K562 (cell line): ENCODE measurements around the gene MYH6. TPM values are rescaled to one million over a fixed set of nuclear protein-coding genes. Genes with fewer than 3 reads are reported as not detected.

Experiments used
- ATAC-seq: fragments of 200-7000 bp; cut with Tn5 transposase; 3 replicates; pipeline ENCODE4 v1.9.1; 2020; ENCODE audit warnings: moderate library complexity
- BruUV-seq: library from RNA; stranded (reverse); fragments of 400-500 nt; replicated peaks from 2 replicates; lab custom pipeline; 2021; lab: Mats Ljungman, UMichigan
- CTCF ChIA-PET: fragments of 300-600 bp; formaldehyde crosslinking; extraction: SDS; loops from one replicate; lab custom pipeline; 2021; ENCODE audit warnings: low intra/inter-chr PET ratio; lab: Yijun Ruan, JAX
- POLR2A ChIA-PET: fragments of 300-600, 350-650 bp; sonication (Branson Sonifier 250); formaldehyde crosslinking; extraction: SDS; loops from one replicate; lab custom pipeline; 2021; ENCODE audit warnings: antibody characterized with exemption, inconsistent platforms; lab: Yijun Ruan, JAX
- DNase-seq, 4 experiments: peaks; one replicate each; pipeline versions ENCODE4 v3.0.0 to v3.0.0-alpha.2; 2011 to 2018; ENCODE audit warnings: low spot score in 3 of 4, mixed read lengths in 3 of 4; ENCODE audit errors: extremely low read depth in 1 of 4
- FAIRE-seq: peaks from 2 replicates; lab custom pipeline; 2011; peaks lifted over from hg19 to GRCh38; lab: Jason Lieb, UNC
- H2AFZ ChIP-seq: 2 replicates; pipeline ENCODE4 v1.6.0; 2011; ENCODE audit warnings: low read depth, low read length, control low read depth, inconsistent platforms
- H3K27ac ChIP-seq: fragments of 200-600 bp; 3 replicates; pipeline ENCODE4 v1.8.0; 2011; ENCODE audit warnings: low read depth, mild to moderate bottlenecking, control low read depth, inconsistent platforms, low read length, moderate library complexity, mixed read lengths; ENCODE audit errors: extremely low read depth
- H3K27me3 ChIP-seq, 2 experiments: fragments of 300-600 bp in 1 of 2; 2 replicates in 1 of 2; 3 replicates in 1 of 2; pipeline versions ENCODE4 v1.6.0 to v1.8.0; 2011; ENCODE audit warnings: inconsistent platforms in 2 of 2, low read length in 2 of 2, mild to moderate bottlenecking in 1 of 2, mixed read lengths in 1 of 2, moderate library complexity in 1 of 2; ENCODE audit not compliant: control insufficient read depth in 2 of 2, insufficient read depth in 2 of 2
- H3K36me3 ChIP-seq: fragments of 300-600 bp; 3 replicates; pipeline ENCODE4 v1.8.0; 2011; ENCODE audit warnings: mild to moderate bottlenecking, low read length, inconsistent platforms; ENCODE audit not compliant: control insufficient read depth, insufficient read depth
- H3K4me1 ChIP-seq, 2 experiments: fragments of 200-600 bp in 1 of 2; replicated peaks in 1 of 2; 2 replicates in 1 of 2; 3 replicates in 1 of 2; pipeline versions ENCODE4 v1.5.1 to v1.8.0; 2011; ENCODE audit warnings: inconsistent platforms in 2 of 2, low read length in 2 of 2, mild to moderate bottlenecking in 1 of 2, mixed read lengths in 1 of 2, moderate library complexity in 1 of 2; ENCODE audit not compliant: control insufficient read depth in 2 of 2, insufficient read depth in 2 of 2
- H3K4me2 ChIP-seq: 2 replicates; pipeline ENCODE4 v1.6.1; 2011; ENCODE audit warnings: low read length, control low read depth, inconsistent platforms, mixed read lengths; ENCODE audit not compliant: insufficient read depth
- H3K4me3 ChIP-seq: fragments of 200-600 bp; sonication (generic), shearing (Covaris generic); 2 replicates; pipeline ENCODE4 v1.5.1; 2016; ENCODE audit warnings: control low read depth, inconsistent platforms
- H3K79me2 ChIP-seq: fragments of 200-600 bp; 3 replicates; pipeline ENCODE4 v1.8.0; 2011; ENCODE audit warnings: low read length, inconsistent platforms; ENCODE audit not compliant: control insufficient read depth, insufficient read depth
- H3K9ac ChIP-seq, 2 experiments: 2 replicates each; pipeline versions ENCODE4 v1.6.0 to v1.6.1; 2011; ENCODE audit warnings: low read depth in 2 of 2, low read length in 2 of 2, control low read depth in 1 of 2, inconsistent platforms in 1 of 2, mild to moderate bottlenecking in 1 of 2, mixed read lengths in 1 of 2; ENCODE audit not compliant: insufficient read depth in 1 of 2
- H3K9me1 ChIP-seq: one replicate; pipeline ENCODE4 v1.6.0; 2011; ENCODE audit warnings: inconsistent platforms, mild to moderate bottlenecking, low read length, moderate library complexity; ENCODE audit not compliant: control insufficient read depth, insufficient read depth
- H3K9me3 ChIP-seq: replicated peaks from 2 replicates; pipeline ENCODE4 v1.5.1; 2011; ENCODE audit warnings: low read depth, low read length, inconsistent platforms; ENCODE audit not compliant: control insufficient read depth, insufficient read depth
- H4K20me1 ChIP-seq: replicated peaks from 2 replicates; pipeline ENCODE4 v1.6.1; 2011; ENCODE audit warnings: low read length, inconsistent platforms, mixed read lengths; ENCODE audit not compliant: control insufficient read depth, insufficient read depth
- ATF3 ChIP-seq, 2 experiments: fragments of 450-650 bp in 1 of 2; sonication (generic) in 1 of 2; formaldehyde crosslinking in 1 of 2; IDR thresholded peaks in 1 of 2; conservative IDR thresholded peaks in 1 of 2; 2 replicates each; pipeline versions ENCODE4 v1.6.1 to v1.8.1; 2016 to 2023; ENCODE audit warnings: mild to moderate bottlenecking in 2 of 2, moderate library complexity in 2 of 2, inconsistent platforms in 1 of 2, missing genetic modification reagents in 1 of 2
- CHAMP1 ChIP-seq: fragments of 450-650 bp; IDR thresholded peaks from 2 replicates; pipeline ENCODE4 v1.6.1; 2016; ENCODE audit warnings: mild to moderate bottlenecking
- CTCF ChIP-seq, 3 experiments: IDR thresholded peaks in 2 of 3; conservative IDR thresholded peaks in 1 of 3; 2 replicates each; pipeline ENCODE4 v1.5.1; 2011 to 2012; ENCODE audit warnings: low read length in 3 of 3, mild to moderate bottlenecking in 3 of 3, control low read depth in 2 of 3, improper control_type of control experiment in 1 of 3, inconsistent platforms in 1 of 3, low read depth in 1 of 3, mixed read lengths in 1 of 3, moderate library complexity in 1 of 3; ENCODE audit not compliant: insufficient read depth in 2 of 3
- MBD2 ChIP-seq: sonication (generic); IDR thresholded peaks from 2 replicates; pipeline ENCODE4 v1.6.1; 2016; ENCODE audit warnings: low read depth, borderline replicate concordance
- NCOR1 ChIP-seq: fragments of 450-650 bp; IDR thresholded peaks from 2 replicates; pipeline ENCODE4 v1.6.1; 2016; ENCODE audit warnings: mild to moderate bottlenecking, moderate library complexity
- RAD21 ChIP-seq, 2 experiments: fragments of 250-450 bp in 1 of 2; fragments of 450-650 bp in 1 of 2; sonication (Bioruptor Pico) in 1 of 2; formaldehyde crosslinking in 1 of 2; IDR thresholded peaks in 1 of 2; conservative IDR thresholded peaks in 1 of 2; 2 replicates each; pipeline versions ENCODE4 v1.4.0 to v1.8.0; 2020 to 2022; ENCODE audit warnings: mild to moderate bottlenecking in 2 of 2, moderate library complexity in 1 of 2
- RFX5 ChIP-seq: IDR thresholded peaks from 2 replicates; pipeline ENCODE4 v1.6.1; 2011; ENCODE audit warnings: low read depth, mild to moderate bottlenecking, improper control_type of control experiment, low read length
- ZBTB2 ChIP-seq: fragments of 450-650 bp; IDR thresholded peaks from 2 replicates; pipeline ENCODE4 v1.6.1; 2016; ENCODE audit warnings: antibody characterized with exemption
- WGBS: fragments of 100-300 bp; shearing (Covaris generic); methylation state at CpG from one replicate; pipeline ENCODE4 v1.1.6; 2016; ENCODE audit warnings: low coverage, mixed read lengths; ENCODE audit not compliant: insufficient coverage; ENCODE audit errors: missing lambda C conversion rate; 5-methylcytosine and 5-hydroxymethylcytosine counted together
- in situ Hi-C: fragments of 300-500 bp; cut with MboI; formaldehyde crosslinking; loops from 4 replicates; pipeline ENCODE4 v1.15.0; 2018; ENCODE audit warnings: inconsistent platforms, mixed read lengths
- intact Hi-C: fragments of 100-400 bp; cut with micrococcal nuclease; formaldehyde crosslinking; loops from 2 replicates; pipeline ENCODE4 v1.14.2; 2022
- polyA plus RNA-seq, 8 experiments: library from polyadenylated mRNA; depleted of rRNA in 4 of 8; stranded (reverse) in 5 of 8; unstranded in 3 of 8; fragments of >200 nt; fragmentation: Nextera tagmentation in 2 of 8; fragmentation: Illumina TruSeq in 1 of 8; extraction: Ambion mirVana in 2 of 8; extraction: Trizol in 1 of 8; gene quantifications; 2 replicates each; pipeline versions ENCODE4 v1.2.1 to v1.2.3, GENCODE V29; 2011 to 2014; ENCODE audit warnings: inconsistent platforms in 1 of 8, missing spikeins in 1 of 8
- total RNA-seq, 7 experiments: library from RNA; depleted of rRNA in 6 of 7; stranded (reverse); fragments of >200 nt in 6 of 7; fragmentation: Illumina TruSeq in 2 of 7; extraction: Trizol in 2 of 7; gene quantifications; 2 replicates each; pipeline versions ENCODE4 v1.2.1 to v1.2.3, GENCODE V29; 2011 to 2021; ENCODE audit warnings: low replicate concordance in 1 of 7

MYH6 gene
- total and polyA plus RNA-seq, 9 of the 15 experiments (the other 6 are each of a cell fraction or from before 2014, with no cell fraction given): not detected

GRCh38 chr14:23362200-23362599 lies 45.9 kb downstream of the MYH6 start:
- H4K20me1 ChIP-seq: no peaks in the 10 kb centered on the region
- H3K27me3 ChIP-seq: peaks cover 8 to 57% of the 10 kb centered on the region in 2 experiments; a peak in 4 of 5 replicates
- TF ChIP-seq CTCF (IDR thresholded peaks at IDR 0.05 in 2 of 3, conservative IDR thresholded peaks at IDR 0.05 in 1 of 3; ENCODE audit: insufficient read depth in 2 of 3, low read depth in 1 of 3, low read length in 3 of 3): peak; percentile 16 to 43 (median 22); a peak in 3 of 6 replicates
- TF ChIP-seq RAD21 (CRISPR knock-in tag; conservative IDR thresholded peaks at IDR 0.05 in 1 of 2, IDR thresholded peaks at IDR 0.05 in 1 of 2): peak in 1 of 2 experiments; percentile 43; a peak in 2 of 4 replicates
- no peak for TF ChIP-seq MBD2
- TF ChIP-seq NCOR1: no peak
- TF ChIP-seq ZBTB2: no peak
- no peak for TF ChIP-seq RFX5
- no peak for TF ChIP-seq CHAMP1
- TF ChIP-seq ATF3 (IDR thresholded peaks at IDR 0.05): no peak
- TF ChIP-seq ATF3 (CRISPR knock-in tag; conservative IDR thresholded peaks at IDR 0.05): no peak

More at GRCh38 chr14:23362200-23362599, 45.9 kb downstream of the MYH6 start:
- ChIA-PET POLR2A (no interaction called here), CTCF (interaction anchor here (1.0 to 1.2 kb wide), 2 partner anchors 175 to 242 kb away, joined by 3 to 4 read pairs; no protein-coding TSS in a partner anchor)
- no peak overlapping the region for H2AFZ ChIP-seq
- no peak overlapping the region for H3K27ac ChIP-seq
- H3K4me1 ChIP-seq: peaks cover 0 to 21% of the 10 kb centered on the region in 2 experiments; a peak in 3 of 5 replicates
- 0 out of 3 replicates have a peak, but pooled peaks have one; percentile 35 for ATAC-seq
- no peak overlapping the region for H3K4me3 ChIP-seq
- H3K9ac ChIP-seq: no peak overlapping the region
- no peaks in the 10 kb centered on the region for H3K36me3 ChIP-seq
- no peaks in the 10 kb centered on the region for H3K9me3 ChIP-seq
- no peaks in the 10 kb centered on the region for H3K9me1 ChIP-seq
- 10% methylated on average over 3 of the region's 3 CpGs for WGBS
- BruUV-seq: no TSS peak
- H3K4me2 ChIP-seq: no peak overlapping the region
- FAIRE-seq: no peak
- in situ Hi-C loops: no loop called here
- peak in 1 of 4 experiments; percentile 12 for DNase-seq
- H3K79me2 ChIP-seq: no peaks in the 10 kb centered on the region
- intact Hi-C loops: no loop called here
